A673 (cell line): ENCODE data around the gene GSTM3. TPM values are rescaled to one million over a fixed set of nuclear protein-coding genes. Genes with fewer than 3 reads are reported as not detected.

ENCODE experiments used
- BruUV-seq: library from RNA; stranded (reverse); fragments of 400-500 nt; replicated peaks from 2 replicates; lab custom pipeline; 2021; lab: Mats Ljungman, UMichigan
- CTCF ChIA-PET: fragments of 300-600 bp; sonication (Branson Sonifier 250); formaldehyde crosslinking; loops from one replicate; lab custom pipeline; 2022; ENCODE audit warnings: antibody characterized with exemption; lab: Charles Lee
- POLR2A ChIA-PET: fragments of 300-600 bp; sonication (Branson Sonifier 250); formaldehyde crosslinking; loops from one replicate; lab custom pipeline; 2022; ENCODE audit warnings: antibody characterized with exemption; ENCODE audit not compliant: low non-redundant PET; lab: Charles Lee
- DNase-seq: peaks from one replicate; pipeline ENCODE4 v3.0.0-alpha.2; 2015; ENCODE audit warnings: low spot score
- H3K27ac ChIP-seq: fragments of 200-600 bp; sonication (generic); 2 replicates; pipeline ENCODE4 v1.5.1; 2016; ENCODE audit warnings: mixed run types, low read depth, mild to moderate bottlenecking, mixed read lengths, antibody characterized with exemption, low read length; ENCODE audit not compliant: poor library complexity, severe bottlenecking
- H3K27me3 ChIP-seq: fragments of 200-600 bp; sonication (generic); replicated peaks from 2 replicates; pipeline ENCODE4 v1.6.1; 2017; ENCODE audit warnings: mixed run types, low read depth, mild to moderate bottlenecking, mixed read lengths, antibody characterized with exemption, low read length; ENCODE audit not compliant: insufficient read depth, poor library complexity
- H3K36me3 ChIP-seq: fragments of 200-600 bp; sonication (generic); 2 replicates; pipeline ENCODE4 v1.6.1; 2016; ENCODE audit warnings: mixed run types, mild to moderate bottlenecking, mixed read lengths, antibody characterized with exemption, low read length; ENCODE audit not compliant: insufficient read depth, poor library complexity, severe bottlenecking
- H3K4me1 ChIP-seq: fragments of 200-600 bp; sonication (generic); 2 replicates; pipeline ENCODE4 v1.6.1; 2017; ENCODE audit warnings: mixed run types, mild to moderate bottlenecking, mixed read lengths, antibody characterized with exemption, low read length; ENCODE audit not compliant: insufficient read depth, poor library complexity, severe bottlenecking
- H3K4me3 ChIP-seq: fragments of 200-600 bp; sonication (generic); 2 replicates; pipeline ENCODE4 v1.5.1; 2016; ENCODE audit warnings: low read depth, mixed run types, mild to moderate bottlenecking, mixed read lengths, low read length; ENCODE audit not compliant: poor library complexity, severe bottlenecking
- H3K9me3 ChIP-seq: fragments of 200-600 bp; sonication (generic); 2 replicates; pipeline ENCODE4 v1.6.1; 2016; ENCODE audit warnings: mixed run types, low read depth, mild to moderate bottlenecking, mixed read lengths, antibody characterized with exemption, low read length; ENCODE audit not compliant: poor library complexity, severe bottlenecking
- CTCF ChIP-seq: fragments of 300-800, 200-600 bp; sonication (generic); conservative IDR thresholded peaks from 2 replicates; pipeline ENCODE4 v1.5.1; 2017; ENCODE audit warnings: low read depth, mild to moderate bottlenecking, antibody characterized with exemption, low read length, moderate library complexity, mixed read lengths
- EZH2 ChIP-seq: fragments of 200-600 bp; sonication (generic); IDR thresholded peaks from 2 replicates; pipeline ENCODE4 v1.6.1; 2017; ENCODE audit warnings: borderline replicate concordance, low read depth, mild to moderate bottlenecking, mixed read lengths, antibody characterized with exemption, low read length; ENCODE audit not compliant: poor library complexity, severe bottlenecking
- intact Hi-C: fragments of 100-400 bp; cut with micrococcal nuclease; formaldehyde crosslinking; loops from one replicate; pipeline ENCODE4 v1.10.0; 2022; ENCODE audit not compliant: unreplicated experiment
- total RNA-seq: library from RNA; stranded (reverse); gene quantifications from 2 replicates; pipeline ENCODE4 v1.2.3, GENCODE V29; 2021

Gene GSTM3
- total RNA-seq, 1 experiment from 2014 or later, result 72.2 TPM

GRCh38 chr1:109716570-109717090, 24.2 kb downstream of the GSTM3 start:
- H3K27ac ChIP-seq, result no peak overlapping the region
- H3K27me3 ChIP-seq, result no peaks in the 10 kb centered on the region
- no peak overlapping the region for H3K4me3 ChIP-seq
- no TSS peak for BruUV-seq
- peaks cover 8% of the 10 kb centered on the region for H3K4me1 ChIP-seq
- TF ChIP-seq EZH2, result no peak
- TF ChIP-seq CTCF, result no peak
- no peak for DNase-seq
- CTCF ChIA-PET, result no interaction called here
- H3K9me3 ChIP-seq, result no peaks in the 10 kb centered on the region
- no peaks in the 10 kb centered on the region for H3K36me3 ChIP-seq
- intact Hi-C loops, result no loop called here
- POLR2A ChIA-PET, result no interaction called here

DNA sequence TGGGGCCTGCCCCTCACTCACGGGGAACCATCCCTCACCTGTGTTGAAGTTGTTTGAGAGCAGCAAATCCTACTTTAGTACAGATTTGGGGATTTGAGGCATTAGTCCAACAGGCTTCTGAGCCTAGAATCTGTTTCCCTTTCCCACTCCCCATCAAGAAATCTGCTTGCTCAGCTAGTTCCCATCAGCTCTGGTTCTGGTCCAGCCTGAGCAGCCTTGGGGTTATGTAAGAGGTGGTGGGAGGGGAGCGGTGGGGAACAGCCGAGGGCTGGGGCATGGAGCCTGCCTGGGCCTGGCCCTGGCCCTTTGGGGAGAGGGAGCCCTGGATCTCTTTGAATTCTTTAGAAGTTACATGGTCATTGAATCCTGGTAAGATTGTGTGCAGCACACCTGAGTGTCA, 24.7 kb downstream of the GSTM3 start:
- intact Hi-C loops, result no loop called here
- ChIA-PET POLR2A (no interaction called here), CTCF (no interaction called here)
- no peak for DNase-seq
- Histone ChIP-seq H3K4me1 (peaks cover 8% of the 10 kb centered on the region), H3K9me3 (no peaks in the 10 kb centered on the region), H3K4me3 (no peak overlapping the region), H3K27me3 (no peaks in the 10 kb centered on the region), H3K36me3 (no peaks in the 10 kb centered on the region), H3K27ac (no peak overlapping the region)
- TF ChIP-seq EZH2 (no peak), CTCF (no peak)
- no TSS peak for BruUV-seq

DNA sequence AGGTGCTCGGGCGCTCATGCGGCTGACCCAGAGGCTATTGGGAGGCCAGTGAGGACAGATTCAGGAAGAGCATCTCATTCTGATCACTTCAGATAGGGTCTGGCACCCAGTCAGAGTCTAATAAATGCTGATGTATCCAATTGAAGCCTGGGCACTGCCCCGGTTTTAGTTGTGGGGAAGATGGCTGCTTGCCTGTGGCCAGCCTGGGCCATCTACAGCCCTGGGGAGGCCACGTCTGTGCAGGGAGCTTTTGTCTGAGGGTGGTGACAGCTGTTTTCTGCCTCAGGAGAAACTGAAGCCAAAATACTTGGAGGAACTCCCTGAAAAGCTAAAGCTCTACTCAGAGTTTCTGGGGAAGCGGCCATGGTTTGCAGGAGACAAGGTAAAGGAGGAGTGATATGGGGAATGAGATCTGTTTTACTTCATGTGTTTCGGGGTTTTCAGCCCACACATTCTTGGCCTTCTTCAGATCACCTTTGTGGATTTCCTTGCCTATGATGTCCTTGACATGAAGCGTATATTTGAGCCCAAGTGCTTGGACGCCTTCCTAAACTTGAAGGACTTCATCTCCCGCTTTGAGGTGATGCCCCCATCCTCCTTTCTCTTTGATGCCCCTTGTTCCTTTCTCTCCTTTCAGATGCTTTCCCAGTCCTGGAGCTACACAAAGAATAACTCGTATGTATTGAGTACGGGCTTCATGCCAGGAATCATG, 26.0 kb downstream of the GSTM3 start:
- intact Hi-C loops, result no loop called here
- POLR2A ChIA-PET, result no interaction called here
- TF ChIP-seq CTCF (no peak), EZH2 (no peak)
- no peaks in the 10 kb centered on the region for H3K36me3 ChIP-seq
- CTCF ChIA-PET, result no interaction called here
- no TSS peak for BruUV-seq
- no peaks in the 10 kb centered on the region for H3K9me3 ChIP-seq
- H3K27ac ChIP-seq, result no peak overlapping the region
- H3K27me3 ChIP-seq, result no peaks in the 10 kb centered on the region
- H3K4me3 ChIP-seq, result no peak overlapping the region
- DNase-seq, result no peak
- H3K4me1 ChIP-seq, result peaks cover 8% of the 10 kb centered on the region
